ENCODE measurements around the gene SP7. TPM values are rescaled to one million over a fixed set of nuclear protein-coding genes. Genes with fewer than 3 reads are reported as not detected.

SP7 gene
- total RNA-seq, 4 donors from 2014 or later = not detected

GRCh38 chr12:53343449-53343848 is 7.3 kb upstream of the SP7 start:
- intact Hi-C loops (cut with DNase I) = no loop called here
- Histone ChIP-seq H3K36me3 (no peaks in the 10 kb centered on the region), H3K4me1 (peaks cover 0 to 22% (median 12%) of the 10 kb centered on the region in 3 donors), H3K4me3 (no peak overlapping the region), H3K27me3 (peaks cover 0 to 13% (median 0%) of the 10 kb centered on the region in 4 donors), H3K27ac (no peak overlapping the region), H3K9me3 (no peaks in the 10 kb centered on the region)
- 48 to 67% methylated on average over 3 of the region's 3 CpGs for WGBS, 2 donors
- DNase-seq = no peak
- no peak for TF ChIP-seq POLR2A (IDR thresholded peaks at IDR 0.05)
- TF ChIP-seq, protein P1, sequence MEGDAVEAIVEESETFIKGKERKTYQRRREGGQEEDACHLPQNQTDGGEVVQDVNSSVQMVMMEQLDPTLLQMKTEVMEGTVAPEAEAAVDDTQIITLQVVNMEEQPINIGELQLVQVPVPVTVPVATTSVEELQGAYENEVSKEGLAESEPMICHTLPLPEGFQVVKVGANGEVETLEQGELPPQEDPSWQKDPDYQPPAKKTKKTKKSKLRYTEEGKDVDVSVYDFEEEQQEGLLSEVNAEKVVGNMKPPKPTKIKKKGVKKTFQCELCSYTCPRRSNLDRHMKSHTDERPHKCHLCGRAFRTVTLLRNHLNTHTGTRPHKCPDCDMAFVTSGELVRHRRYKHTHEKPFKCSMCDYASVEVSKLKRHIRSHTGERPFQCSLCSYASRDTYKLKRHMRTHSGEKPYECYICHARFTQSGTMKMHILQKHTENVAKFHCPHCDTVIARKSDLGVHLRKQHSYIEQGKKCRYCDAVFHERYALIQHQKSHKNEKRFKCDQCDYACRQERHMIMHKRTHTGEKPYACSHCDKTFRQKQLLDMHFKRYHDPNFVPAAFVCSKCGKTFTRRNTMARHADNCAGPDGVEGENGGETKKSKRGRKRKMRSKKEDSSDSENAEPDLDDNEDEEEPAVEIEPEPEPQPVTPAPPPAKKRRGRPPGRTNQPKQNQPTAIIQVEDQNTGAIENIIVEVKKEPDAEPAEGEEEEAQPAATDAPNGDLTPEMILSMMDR (IDR thresholded peaks at IDR 0.05) = no peak

DNA sequence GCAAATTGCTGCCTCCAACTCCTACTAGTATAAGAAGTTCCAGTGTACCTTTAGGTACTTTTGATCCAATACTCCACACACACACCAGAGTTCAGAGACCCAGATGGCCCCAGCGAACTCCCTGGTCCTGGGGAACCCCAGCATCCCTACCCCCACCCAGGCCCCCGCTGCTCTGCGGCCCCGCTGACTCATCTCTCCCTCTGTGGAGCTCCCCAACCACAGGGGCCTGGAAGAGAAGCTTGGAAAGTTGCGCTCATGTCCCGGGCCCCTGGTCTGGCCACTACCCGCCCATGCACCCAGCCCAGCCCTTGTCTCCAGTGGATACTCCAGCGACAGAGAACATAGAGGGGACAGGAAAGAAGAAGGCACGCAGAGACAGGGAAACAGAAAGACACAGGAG is 4.2 kb upstream of the SP7 start:
- peaks cover 0 to 14% (median 5%) of the 10 kb centered on the region in 3 donors for H3K4me1 ChIP-seq
- 77% methylated on average over 3 of the region's 9 CpGs; no CpG with 5 or more reads in 1 of the 2 donors for WGBS, 2 donors
- H3K9me3 ChIP-seq = no peaks in the 10 kb centered on the region
- H3K27ac ChIP-seq = no peak overlapping the region
- DNase-seq = no peak
- H3K36me3 ChIP-seq = no peaks in the 10 kb centered on the region
- intact Hi-C loops (cut with DNase I) = no loop called here
- TF ChIP-seq, protein P1 (IDR thresholded peaks at IDR 0.05) = no peak
- no peak for TF ChIP-seq POLR2A (IDR thresholded peaks at IDR 0.05)
- peaks cover 0 to 43% (median 0%) of the 10 kb centered on the region in 4 donors for H3K27me3 ChIP-seq
- H3K4me3 ChIP-seq = no peak overlapping the region

- no peak for DNase-seq
- 0 to 64% methylated on average over 1 to 2 of the region's 6 CpGs for whole genome bisulfite sequencing, 2 donors
Observed at GRCh38 chr12:53338916-53339315, 2.8 kb upstream of the SP7 start.

GRCh38 chr12:53338017-53338416 is 1.9 kb upstream of the SP7 start:
- no peaks in the 10 kb centered on the region for H3K9me3 ChIP-seq
- H3K4me1 ChIP-seq = no peaks in the 10 kb centered on the region
- WGBS, 2 donors = 29 to 33% methylated on average over 9 to 10 of the region's 11 CpGs
- H3K27ac ChIP-seq = no peak overlapping the region
- no peak for TF ChIP-seq POLR2A (IDR thresholded peaks at IDR 0.05)
- TF ChIP-seq, protein P1 (IDR thresholded peaks at IDR 0.05) = no peak
- no peaks in the 10 kb centered on the region for H3K36me3 ChIP-seq
- intact Hi-C loops (cut with DNase I) = no loop called here
- H3K4me3 ChIP-seq = no peak overlapping the region
- H3K27me3 ChIP-seq = peaks cover 0 to 66% (median 0%) of the 10 kb centered on the region in 4 donors
- no peak for DNase-seq

More at GRCh38 chr12:53338916-53339315, 2.8 kb upstream of the SP7 start:
- intact Hi-C loops (cut with DNase I) = no loop called here
- TF ChIP-seq POLR2A (IDR thresholded peaks at IDR 0.05) = no peak
- TF ChIP-seq, protein P1 (IDR thresholded peaks at IDR 0.05) = no peak
- no peaks in the 10 kb centered on the region for H3K9me3 ChIP-seq
- peaks cover 0 to 57% (median 0%) of the 10 kb centered on the region in 4 donors for H3K27me3 ChIP-seq
- no peaks in the 10 kb centered on the region for H3K36me3 ChIP-seq
- H3K4me1 ChIP-seq = no peaks in the 10 kb centered on the region
- no peak overlapping the region for H3K4me3 ChIP-seq
- no peak overlapping the region for H3K27ac ChIP-seq

DNA sequence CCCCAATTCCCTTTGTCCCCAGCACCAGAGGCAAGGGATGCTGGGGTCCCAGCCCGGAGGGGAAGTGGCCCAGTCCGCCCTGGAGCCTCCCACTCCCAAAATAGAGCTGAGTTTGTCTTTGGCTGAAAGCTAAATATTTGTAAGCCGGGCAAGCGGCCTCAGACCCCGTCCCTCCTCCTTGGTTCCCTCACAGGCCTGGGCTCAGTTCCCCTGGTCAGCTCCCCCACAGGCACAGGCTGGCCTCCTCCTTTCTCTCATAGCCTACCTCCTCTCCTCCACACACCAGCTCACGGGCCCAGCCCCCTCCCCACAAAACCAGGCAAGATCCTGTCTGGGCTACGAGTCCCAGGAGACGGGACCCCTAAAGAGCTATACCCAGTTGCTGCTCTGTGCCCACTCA is 1.3 kb downstream of the SP7 start:
- no peak for DNase-seq
- intact Hi-C loops (cut with DNase I) = no loop called here
- WGBS, 2 donors = 77 to 90% methylated on average over 6 to 8 of the region's 8 CpGs
- no peaks in the 10 kb centered on the region for H3K4me1 ChIP-seq
- H3K4me3 ChIP-seq = no peak overlapping the region
- no peaks in the 10 kb centered on the region for H3K9me3 ChIP-seq
- H3K36me3 ChIP-seq = no peaks in the 10 kb centered on the region
- TF ChIP-seq, protein P1 (IDR thresholded peaks at IDR 0.05) = no peak
- no peak for TF ChIP-seq POLR2A (IDR thresholded peaks at IDR 0.05)
- H3K27ac ChIP-seq = no peak overlapping the region
- peaks cover 0 to 84% (median 0%) of the 10 kb centered on the region in 4 donors for H3K27me3 ChIP-seq

Data from esophagus squamous epithelium (tissue), 5 donors.